Cerebellar nuclear complex (tissue), 1 donor: ENCODE data around the gene ZNF837.
A peak's percentile ranks its signal among the peaks of the same experiment; 100 is the strongest.

Experiments used
- DNase-seq, 2 experiments: peaks; one replicate each; lab custom pipeline; 2025; lab: John Stamatoyannopoulos, UW

The ZNF837 gene

DNA sequence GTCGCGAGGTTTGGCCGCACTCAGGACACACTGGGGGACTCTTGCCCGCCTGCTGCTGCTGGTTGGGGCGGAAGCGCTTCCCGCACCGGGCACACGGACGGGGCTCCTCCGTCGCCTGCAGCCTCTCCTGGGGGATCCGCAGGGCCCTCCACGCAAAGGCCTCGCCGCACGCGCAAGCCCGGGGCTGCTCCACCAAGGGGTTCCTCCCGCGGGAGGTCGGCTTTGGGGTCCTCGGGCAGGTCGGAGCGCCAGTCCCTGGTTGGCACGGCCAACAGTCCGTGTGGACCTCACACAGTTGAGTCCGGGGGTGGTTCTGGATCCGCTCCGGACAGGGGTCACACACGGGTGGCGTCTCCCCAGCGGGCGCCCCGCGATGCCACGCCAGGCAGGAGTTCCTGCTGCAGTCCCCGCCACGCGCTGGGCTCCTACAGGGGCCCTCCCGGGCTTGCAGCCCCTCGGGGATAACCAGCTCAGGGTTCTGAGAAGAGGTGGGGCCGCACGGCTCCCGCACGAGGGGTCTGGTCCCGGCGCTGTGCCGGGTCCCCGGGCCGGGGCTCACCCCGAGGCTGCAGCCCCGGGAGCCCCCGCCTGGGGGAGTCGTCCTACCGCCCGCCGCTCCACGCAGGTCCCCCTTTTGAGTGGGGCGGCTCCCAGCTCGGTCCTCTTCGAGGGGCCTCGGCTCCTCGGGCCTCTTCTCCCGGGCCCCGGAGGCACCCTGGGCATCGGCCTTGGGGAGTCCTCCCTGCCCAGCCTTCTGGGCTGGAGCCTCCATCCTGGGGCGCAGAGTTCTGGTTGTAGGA is 12.1 kb downstream of the ZNF837 start:
- DNase-seq: no peak

DNA sequence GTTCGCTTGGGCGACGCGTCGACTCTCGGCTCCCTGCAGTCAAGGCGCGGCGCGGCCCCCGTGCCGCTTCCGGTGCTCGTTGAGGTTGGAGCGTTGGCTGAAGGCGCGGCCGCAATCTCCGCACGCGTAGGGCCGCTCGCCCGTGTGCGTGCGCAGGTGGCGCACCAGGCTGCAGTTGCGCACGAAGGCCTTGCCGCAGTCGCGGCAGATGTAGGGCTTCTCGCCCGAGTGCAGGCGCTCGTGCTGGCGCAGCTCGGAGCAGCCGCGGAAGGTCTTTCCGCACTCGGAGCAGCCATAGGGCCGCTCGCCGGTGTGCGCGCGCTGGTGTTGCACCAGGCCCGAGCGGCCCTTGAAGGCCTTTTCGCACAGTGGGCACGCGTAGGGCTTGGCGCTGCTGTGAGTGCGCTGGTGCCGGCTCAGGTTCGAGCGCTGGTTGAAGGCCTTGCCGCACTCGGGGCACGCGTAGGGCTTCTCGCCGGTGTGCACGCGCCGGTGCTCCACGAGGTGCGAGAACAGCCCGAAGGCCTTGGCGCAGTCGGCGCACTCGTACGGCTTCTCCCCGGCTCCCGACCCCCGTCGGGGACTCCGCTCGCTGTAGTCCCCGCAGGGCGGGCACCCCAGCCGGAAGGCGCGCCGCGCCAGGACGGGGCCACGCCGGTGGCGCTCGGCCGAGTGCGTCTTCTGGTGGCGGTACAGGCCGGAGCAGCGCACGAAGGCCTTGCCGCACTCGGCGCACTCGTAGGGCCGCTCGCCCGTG is 13.0 kb downstream of the ZNF837 start:
- DNase-seq: no peak

DNA sequence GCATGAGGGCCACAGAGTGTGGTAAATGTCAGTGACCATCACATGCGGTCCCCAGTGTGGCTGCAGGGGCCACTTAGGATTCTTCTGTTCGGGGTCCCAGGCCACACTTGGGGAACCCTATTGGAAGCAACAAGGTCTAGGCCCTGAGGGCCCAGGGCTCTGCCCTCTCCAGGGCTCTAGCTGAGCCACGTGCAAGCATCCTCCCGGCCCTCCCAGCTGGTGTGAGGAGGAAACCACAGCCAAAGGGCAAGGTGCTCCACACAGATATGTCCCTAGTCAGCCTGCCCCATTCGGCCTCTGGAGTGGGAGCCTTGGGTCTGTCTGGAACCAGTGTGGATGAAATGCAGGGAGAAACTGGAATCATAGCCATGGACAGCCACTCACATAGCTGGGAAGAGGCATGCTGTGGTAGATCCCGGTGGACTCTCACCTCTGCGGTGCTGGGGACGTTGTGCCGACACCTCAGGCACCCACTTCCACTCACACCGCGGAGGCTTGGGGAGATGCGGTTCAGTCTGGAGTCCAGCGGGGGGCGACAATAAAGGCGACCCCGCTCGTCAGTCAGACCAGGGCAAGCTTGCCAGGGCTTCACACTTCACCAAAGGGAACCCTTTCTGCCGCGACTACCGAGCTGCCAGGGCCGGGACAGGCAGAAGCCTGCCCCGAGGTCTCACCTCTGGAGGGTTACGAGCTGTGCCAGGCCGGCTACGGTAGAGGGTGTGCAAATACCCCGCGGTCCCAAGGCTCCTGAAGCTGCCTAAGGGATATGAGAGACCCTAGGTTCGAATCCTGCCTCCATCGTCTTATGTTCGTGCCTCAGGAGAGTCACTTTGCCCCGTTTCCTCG is 14.0 kb downstream of the ZNF837 start:
- no peak for DNase-seq

DNA sequence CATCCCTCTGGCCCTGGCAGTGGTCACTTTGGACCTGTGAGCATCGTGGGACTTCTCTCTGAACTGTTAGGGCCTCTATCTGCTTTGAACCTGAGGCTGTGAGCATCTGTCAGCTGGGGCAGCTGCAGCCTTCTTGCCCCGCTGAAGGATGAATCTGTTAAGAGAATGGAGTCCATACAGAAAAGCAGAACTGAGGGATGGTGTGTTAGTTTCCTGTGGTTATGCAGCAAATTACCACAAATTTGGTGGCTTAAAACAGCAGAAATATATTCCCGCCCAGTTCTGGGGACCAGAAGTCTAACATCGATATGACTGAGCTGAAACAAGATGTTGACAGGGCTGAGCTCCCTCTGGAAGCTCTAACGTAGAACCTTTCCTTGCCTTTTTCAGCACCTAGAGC is 16.7 kb downstream of the ZNF837 start:
- DNase-seq: no peak

DNA sequence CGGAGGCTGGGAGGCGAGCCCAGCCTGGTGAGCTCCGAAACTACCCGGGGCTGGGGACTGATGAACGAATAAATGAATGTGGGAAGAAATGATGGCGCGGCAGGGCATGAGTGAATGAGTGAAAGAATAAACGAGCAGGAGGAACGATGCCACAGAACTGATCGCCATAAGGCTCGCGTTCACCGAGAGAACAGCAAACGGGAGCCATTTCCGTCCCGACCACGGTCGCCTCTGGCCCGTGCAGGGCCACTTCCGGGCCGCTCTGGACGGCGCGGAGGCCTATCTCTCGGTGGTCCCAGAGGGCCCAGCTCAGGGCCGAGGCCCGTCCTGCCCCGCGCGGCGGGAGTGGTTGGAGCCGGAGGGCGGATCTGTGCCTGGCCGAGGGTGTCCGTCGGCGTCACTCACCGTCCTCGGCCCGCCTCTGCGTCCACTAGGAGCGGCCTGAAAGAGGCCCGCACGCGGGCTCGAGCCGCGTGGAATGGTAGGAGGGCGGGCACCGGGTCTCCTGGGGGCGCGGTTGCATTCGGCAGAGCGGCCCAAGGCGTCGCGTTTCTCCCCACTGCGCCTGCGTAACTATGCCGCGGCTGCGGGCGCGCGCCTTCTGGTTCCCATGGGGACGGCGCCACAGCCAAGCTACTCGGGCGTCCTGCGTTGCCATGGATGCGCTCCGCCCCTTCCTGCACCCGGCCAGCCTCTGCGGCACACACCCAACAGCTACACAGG is 18.4 kb downstream of the ZNF837 start, which contains the start of gene ZNF497:
ZNF497 (minus strand) TSS at position 480 of the 723 bp plus-strand sequence. CDS start 5,116 bp downstream, outside the sequence.
- DNase-seq: peak in 1 of 2 experiments; percentile 82

DNA sequence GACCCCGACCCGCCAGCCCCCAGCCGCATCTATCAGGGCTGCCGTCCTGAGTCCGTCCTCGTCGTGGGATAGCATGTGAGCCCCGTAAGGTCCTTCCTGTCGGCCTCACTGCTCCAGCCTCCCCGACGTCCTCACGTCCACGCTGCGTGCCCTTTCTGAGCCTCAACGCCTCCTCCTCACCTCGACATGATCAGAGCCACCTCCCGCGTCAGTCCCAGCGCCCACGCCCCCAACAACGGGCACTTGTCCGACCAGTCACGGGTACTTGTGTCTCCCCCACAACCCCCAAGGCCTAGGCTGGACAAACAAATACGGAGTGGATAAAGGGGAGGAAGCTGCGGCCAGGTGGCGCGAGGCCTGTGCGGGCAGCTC is 18.9 kb downstream of the ZNF837 start:
- DNase-seq: no peak

- no peak for DNase-seq
Measured at GRCh38 chr19:58357481-58358145, 23.2 kb downstream of the ZNF837 start.

- no peak for DNase-seq
Measured at GRCh38 chr19:58356766-58357480, 23.9 kb downstream of the ZNF837 start.

DNA sequence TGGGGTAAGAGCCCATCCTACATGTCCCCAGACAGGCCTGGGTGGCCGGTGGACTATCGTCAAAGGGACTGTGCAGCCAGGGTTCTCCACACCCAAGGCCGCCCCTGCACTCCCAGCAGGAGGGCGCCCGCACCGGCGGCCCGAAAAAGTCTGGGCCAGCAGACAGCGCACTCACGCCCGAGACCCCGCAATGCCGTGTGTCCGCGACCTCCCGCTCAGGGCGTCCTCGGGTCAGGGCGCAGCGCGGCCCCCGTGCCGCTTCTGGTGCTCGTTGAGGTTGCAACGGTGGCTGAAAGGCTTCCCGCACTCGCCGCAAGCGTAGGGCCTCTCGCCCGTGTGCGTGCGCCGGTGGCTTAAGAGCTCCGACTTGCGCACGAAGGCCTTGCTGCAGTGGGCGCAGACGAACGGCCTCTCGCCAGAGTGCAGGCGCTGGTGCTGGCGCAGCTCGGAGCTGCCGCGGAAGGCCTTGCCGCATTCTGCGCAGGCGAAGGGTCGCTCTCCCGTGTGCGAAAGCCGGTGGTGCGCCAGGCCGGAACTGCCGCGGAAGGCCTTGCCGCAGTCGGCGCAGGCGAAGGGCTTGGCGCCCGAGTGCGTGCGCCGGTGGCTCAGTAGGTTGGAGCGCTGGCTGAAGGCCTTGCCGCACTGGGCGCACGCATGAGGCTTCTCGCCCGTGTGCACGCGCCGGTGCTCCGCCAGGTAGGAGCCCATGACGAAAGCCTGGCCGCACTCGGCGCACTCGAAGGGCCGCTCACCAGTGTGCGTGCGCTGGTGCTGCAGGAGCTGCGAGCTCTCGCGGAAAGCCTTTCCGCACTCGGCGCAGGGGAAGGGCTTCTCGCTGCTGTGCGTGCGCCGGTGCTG is 24.7 kb downstream of the ZNF837 start:
- DNase-seq: no peak

DNA sequence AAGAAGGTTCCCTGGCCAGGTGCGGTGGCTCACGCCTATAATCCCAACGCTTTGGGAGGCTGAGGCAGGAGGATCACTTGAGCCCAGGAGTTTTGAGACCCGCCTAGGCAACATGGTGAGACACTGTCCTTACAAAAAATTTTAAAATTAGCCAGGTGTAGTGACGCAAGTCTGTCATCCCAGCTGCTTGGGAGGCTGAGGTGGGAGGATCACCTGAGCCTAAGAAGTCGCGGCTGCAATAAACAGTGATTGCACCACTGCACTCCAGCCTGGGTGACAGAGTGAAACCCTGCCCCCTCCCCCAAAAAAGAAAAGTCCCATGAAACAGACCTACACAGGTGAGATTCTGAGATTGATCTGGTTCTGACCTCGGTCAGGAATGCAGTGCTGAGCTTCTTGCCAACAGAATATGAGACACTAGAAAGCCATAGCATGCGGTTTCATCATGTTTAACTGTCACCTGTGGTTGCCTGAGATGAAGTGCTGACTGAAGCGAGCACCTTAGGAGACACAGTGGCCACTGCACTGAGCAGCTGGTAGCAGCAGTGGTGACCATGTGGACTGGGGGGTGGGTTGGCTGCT is 25.5 kb downstream of the ZNF837 start:
- no peak for DNase-seq

DNA sequence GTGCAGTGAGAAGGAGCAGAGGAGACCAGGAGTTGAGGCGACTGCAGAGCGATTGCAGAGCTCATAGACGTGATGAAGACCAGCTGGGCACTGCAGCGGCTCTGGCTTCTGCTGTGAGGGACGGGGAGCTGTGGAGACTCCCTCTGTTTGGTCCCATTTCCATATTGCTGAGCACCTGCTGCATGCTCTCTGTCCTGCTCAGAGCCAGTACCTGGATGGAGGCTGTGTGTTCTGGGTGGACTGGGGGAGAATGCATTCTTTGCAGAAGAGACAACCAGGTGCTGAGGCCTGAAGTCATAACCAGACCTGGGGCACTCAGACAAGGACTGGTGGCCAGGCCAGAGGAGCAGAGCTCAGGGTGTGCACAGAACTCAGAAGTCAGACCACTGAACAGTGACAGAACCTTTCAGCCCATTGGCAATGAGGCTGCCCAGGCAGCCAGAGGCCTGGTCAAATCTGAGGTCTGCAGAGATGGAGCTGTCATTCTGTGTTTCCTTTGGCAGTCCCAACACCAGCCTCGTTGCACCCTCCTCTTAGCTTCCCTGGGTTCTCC is 26.3 kb downstream of the ZNF837 start:
- DNase-seq: no peak

DNA sequence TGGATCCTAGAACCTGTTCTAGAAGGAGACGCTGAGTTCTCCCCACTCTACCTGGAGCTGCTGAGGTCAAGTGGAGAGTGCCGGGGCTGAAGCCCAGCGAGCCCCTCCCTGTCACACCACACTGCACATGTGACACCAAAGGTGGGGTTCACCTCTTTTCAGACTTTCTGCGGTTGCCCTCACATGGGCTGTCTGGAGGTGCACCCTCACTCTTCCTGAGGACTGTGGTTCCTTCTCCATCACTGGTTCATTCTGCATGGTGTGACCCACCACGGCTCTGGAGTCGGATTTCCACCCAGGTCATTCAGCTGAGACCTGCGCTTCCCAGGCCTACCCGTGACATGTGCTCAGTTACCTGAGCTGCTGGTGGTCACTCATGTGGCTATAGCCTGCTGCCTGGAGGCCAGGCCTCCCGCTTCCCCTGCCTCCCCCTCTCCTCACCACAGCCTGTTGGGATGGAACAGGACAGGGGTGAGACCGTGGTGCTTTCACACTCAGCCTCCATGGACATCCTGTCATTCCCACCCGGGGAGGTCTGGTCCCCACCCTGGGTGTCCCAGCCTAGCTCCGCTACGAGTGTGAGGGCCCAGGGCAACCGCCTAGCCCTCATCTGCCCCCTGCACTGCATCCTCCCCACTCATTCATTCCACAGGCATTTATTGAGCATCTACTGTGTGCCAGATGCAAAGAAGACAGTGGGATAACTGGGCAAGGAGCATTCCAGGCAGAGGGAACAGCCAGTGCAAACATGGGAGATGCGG is 26.9 kb downstream of the ZNF837 start:
- no peak for DNase-seq

DNA sequence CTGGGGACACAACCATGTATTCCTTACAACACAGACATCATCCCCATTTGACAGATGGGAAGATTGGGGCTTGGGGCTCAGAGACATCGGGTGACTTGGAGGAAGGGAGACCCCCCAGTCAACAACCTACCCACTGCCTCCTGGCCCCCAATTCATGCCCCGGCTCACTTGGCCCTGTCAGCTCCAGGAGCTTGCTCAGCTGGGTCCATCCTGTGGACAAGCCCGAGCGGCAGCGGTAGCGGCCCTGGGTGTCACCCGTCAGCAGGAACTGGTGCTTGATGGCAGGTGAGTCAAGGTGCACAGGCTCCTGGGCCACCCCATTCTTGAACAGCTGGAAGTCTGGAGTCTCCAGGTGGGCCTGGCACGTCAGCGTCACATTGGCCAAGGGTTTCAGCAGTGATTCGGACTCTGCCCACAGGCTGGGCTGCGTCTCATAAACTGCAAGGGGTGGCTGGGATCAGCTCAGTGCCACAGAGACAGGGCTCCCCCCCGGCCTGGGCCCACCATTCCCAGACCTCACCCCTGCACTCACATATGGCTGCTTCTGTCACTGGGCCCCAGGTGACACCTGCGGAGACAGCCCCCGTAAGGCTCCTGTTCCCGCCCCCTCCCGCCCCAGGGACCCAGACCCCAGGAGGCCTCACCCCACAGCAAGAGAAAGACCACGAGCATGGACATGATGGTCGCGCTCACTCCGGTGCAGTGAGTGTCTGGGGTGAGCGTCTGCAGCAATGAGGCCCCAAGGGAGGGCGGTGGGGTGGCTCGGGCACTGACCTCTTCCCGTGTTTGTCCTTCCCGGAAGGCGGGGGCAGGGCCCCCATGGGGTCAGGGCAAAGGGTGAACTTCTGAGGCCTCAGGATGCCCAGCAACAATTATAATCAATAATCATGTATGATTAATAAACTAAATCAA is 27.8 kb downstream of the ZNF837 start, which contains the start of gene A1BG:
A1BG (minus strand) TSS at position 733 of the 912 bp plus-strand sequence; CDS start at position 678, 55 bp downstream.
- DNase-seq: no peak

DNA sequence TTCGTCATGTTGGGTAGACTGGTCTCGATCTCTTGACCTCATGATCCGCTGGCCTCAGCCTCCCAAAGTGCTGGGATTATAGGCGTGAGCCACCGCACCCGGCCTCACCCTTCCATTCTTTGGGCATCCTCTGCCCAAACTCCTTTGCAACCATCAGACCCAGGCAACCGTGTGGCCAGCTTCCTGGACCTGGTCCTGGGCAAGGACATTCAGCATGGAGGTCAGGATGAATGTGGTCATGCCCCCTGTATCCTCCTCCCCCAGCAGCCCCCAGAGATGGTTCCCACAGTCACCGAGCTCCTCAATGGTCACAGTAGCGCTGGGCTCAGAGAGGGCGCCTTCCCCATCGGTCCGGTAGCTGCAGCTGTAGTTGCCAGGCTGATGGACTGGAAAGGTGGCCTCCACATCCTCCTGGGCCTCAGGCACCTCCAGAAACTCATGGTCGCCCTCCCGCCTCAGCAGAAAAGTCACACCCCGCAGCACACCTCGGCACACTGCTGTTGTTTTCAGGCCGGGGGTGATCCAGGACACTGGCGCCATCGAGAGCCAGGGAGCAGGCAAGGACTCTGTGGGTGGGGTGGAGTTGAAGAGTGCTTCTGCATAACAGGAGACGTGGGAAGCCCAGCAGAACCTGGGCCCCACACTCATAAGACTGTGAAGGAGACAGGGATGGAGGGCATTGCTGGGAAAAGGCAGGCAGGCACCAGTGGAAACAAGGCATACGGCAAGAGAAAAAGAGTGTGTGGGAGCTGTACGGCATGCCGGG is 28.7 kb downstream of the ZNF837 start:
- no peak for DNase-seq

- no peak for DNase-seq
Measured at GRCh38 chr19:58351558-58351878, 29.3 kb downstream of the ZNF837 start.

GRCh38 chr19:58350871-58351557 is 29.8 kb downstream of the ZNF837 start:
- no peak for DNase-seq
